Trophoblast cell (in vitro differentiated cells and primary cell): ENCODE measurements around the gene GNRHR.

ENCODE experiments used
- DNase-seq, 2 donors: peaks; one replicate each; pipeline ENCODE4 v3.0.0-alpha.2; 2016
- H2AFZ ChIP-seq: 2 replicates; pipeline ENCODE4 v1.6.1; 2013; ENCODE audit warnings: low read length, moderate library complexity, mild to moderate bottlenecking; ENCODE audit not compliant: insufficient read depth, poor library complexity
- H2AK5ac ChIP-seq: 2 replicates; pipeline ENCODE4 v1.6.1; 2013; ENCODE audit warnings: mild to moderate bottlenecking, low read length
- H2BK120ac ChIP-seq: 2 replicates; pipeline ENCODE4 v1.6.1; 2013; ENCODE audit warnings: low read length, mild to moderate bottlenecking, moderate library complexity; ENCODE audit not compliant: insufficient read depth, poor library complexity
- H2BK12ac ChIP-seq: 2 replicates; pipeline ENCODE4 v1.6.1; 2013; ENCODE audit warnings: mild to moderate bottlenecking, low read length, moderate library complexity
- H2BK5ac ChIP-seq: 2 replicates; pipeline ENCODE4 v1.6.1; 2013; ENCODE audit warnings: low read length, low read depth, moderate library complexity, mild to moderate bottlenecking; ENCODE audit not compliant: poor library complexity
- H3K14ac ChIP-seq: 2 replicates; pipeline ENCODE4 v1.6.1; 2013; ENCODE audit warnings: mild to moderate bottlenecking, low read length
- H3K18ac ChIP-seq: 2 replicates; pipeline ENCODE4 v1.6.1; 2013; ENCODE audit warnings: mild to moderate bottlenecking, low read length
- H3K23ac ChIP-seq: 2 replicates; pipeline ENCODE4 v1.6.1; 2013; ENCODE audit warnings: low read length
- H3K27ac ChIP-seq: 2 replicates; pipeline ENCODE4 v1.5.1; 2013; ENCODE audit warnings: low read depth, mild to moderate bottlenecking, inconsistent platforms, low read length, moderate library complexity
- H3K27me3 ChIP-seq: 2 replicates; pipeline ENCODE4 v1.6.1; 2013; ENCODE audit warnings: inconsistent platforms, mild to moderate bottlenecking, low read length, moderate library complexity; ENCODE audit not compliant: insufficient read depth
- H3K36me3 ChIP-seq, 2 experiments: 1 replicate in 1 of 2; 2 replicates in 1 of 2; pipeline ENCODE4 v1.6.1; 2013; ENCODE audit warnings: low read length in 2 of 2, mild to moderate bottlenecking in 2 of 2, moderate library complexity in 1 of 2; ENCODE audit not compliant: insufficient read depth in 2 of 2, control insufficient read depth in 1 of 2
- H3K4ac ChIP-seq: 2 replicates; pipeline ENCODE4 v1.6.1; 2013; ENCODE audit warnings: low read depth, mild to moderate bottlenecking, low read length, moderate library complexity
- H3K4me1 ChIP-seq, 2 experiments: 1 replicate in 1 of 2; 2 replicates in 1 of 2; pipeline ENCODE4 v1.6.1; 2013; ENCODE audit warnings: low read length in 2 of 2, mild to moderate bottlenecking in 2 of 2, moderate library complexity in 1 of 2; ENCODE audit not compliant: insufficient read depth in 2 of 2, control insufficient read depth in 1 of 2
- H3K4me2 ChIP-seq: 2 replicates; pipeline ENCODE4 v1.6.1; 2013; ENCODE audit warnings: inconsistent platforms, mild to moderate bottlenecking, low read length, moderate library complexity
- H3K4me3 ChIP-seq: 2 replicates; pipeline ENCODE4 v1.5.1; 2013; ENCODE audit warnings: mild to moderate bottlenecking, low read depth, low read length, inconsistent platforms
- H3K79me1 ChIP-seq: one replicate; pipeline ENCODE4 v1.6.1; 2013; ENCODE audit warnings: low read length
- H3K79me2 ChIP-seq: 2 replicates; pipeline ENCODE4 v1.6.1; 2013; ENCODE audit warnings: low read length, mild to moderate bottlenecking; ENCODE audit not compliant: control insufficient read depth, insufficient read depth, poor library complexity
- H3K9ac ChIP-seq: 2 replicates; pipeline ENCODE4 v1.6.1; 2013; ENCODE audit warnings: mild to moderate bottlenecking, low read length
- H3K9me3 ChIP-seq: 2 replicates; pipeline ENCODE4 v1.6.1; 2013; ENCODE audit warnings: low read depth, mild to moderate bottlenecking, control low read depth, inconsistent platforms, low read length; ENCODE audit not compliant: insufficient read depth
- H4K12ac ChIP-seq: 2 replicates; pipeline ENCODE4 v1.6.1; 2013; ENCODE audit warnings: low read depth, mild to moderate bottlenecking, low read length, moderate library complexity
- H4K8ac ChIP-seq: 2 replicates; pipeline ENCODE4 v1.6.1; 2013; ENCODE audit warnings: low read depth, mild to moderate bottlenecking, low read length, moderate library complexity
- H4K91ac ChIP-seq: one replicate; pipeline ENCODE4 v1.6.1; 2013; ENCODE audit warnings: low read depth, mild to moderate bottlenecking, low read length, moderate library complexity
- WGBS: extraction: QIAGEN DNeasy Blood & Tissue Kit; methylation state at CpG from one replicate; pipeline ENCODE4 v1.1.7; 2013; ENCODE audit warnings: missing lambda C conversion rate; ENCODE audit not compliant: insufficient read length, insufficient coverage; ENCODE audit errors: extremely low coverage; 5-methylcytosine and 5-hydroxymethylcytosine counted together

Gene GNRHR

DNA sequence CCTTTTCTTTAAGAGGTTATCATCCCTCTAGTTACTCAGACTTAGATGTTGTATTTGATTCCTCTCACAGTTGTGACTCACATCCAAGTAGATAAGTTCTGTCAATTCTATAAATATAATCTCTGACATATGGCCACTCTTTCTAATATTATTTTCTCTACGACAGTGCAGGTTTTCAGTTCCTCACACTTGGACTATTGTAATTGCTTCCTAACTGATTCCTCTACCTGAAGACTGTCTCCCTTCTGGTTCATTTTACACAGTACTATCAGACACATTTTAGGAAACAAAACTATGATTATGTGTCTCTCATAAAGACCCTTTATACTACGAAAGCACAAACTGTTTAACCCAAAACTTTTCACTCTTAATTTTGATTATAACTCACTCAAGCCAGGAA lies 31.3 kb upstream of the GNRHR start:
- Histone ChIP-seq H2AK5ac (no peak overlapping the region), H2BK12ac (no peak overlapping the region), H2AFZ (no peak overlapping the region), H4K8ac (no peak overlapping the region), H3K27me3 (no peaks in the 10 kb centered on the region), H3K14ac (no peak overlapping the region), H3K23ac (no peak overlapping the region), H3K27ac (no peak overlapping the region), H3K9me3 (no peaks in the 10 kb centered on the region), H4K12ac (no peak overlapping the region), H3K9ac (no peak overlapping the region), H3K4me1 (no peaks in the 10 kb centered on the region), H3K18ac (no peak overlapping the region), H2BK120ac (no peak overlapping the region), H3K4ac (no peak overlapping the region), H3K79me2 (no peaks in the 10 kb centered on the region), H3K79me1 (no peaks in the 10 kb centered on the region), H3K4me3 (no peak overlapping the region), H3K36me3 (no peaks in the 10 kb centered on the region), H4K91ac (no peak overlapping the region), H2BK5ac (no peak overlapping the region), H3K4me2 (no peak overlapping the region)
- WGBS = no CpG with 5 or more reads among the region's 2 CpGs
- DNase-seq = no peak

GRCh38 chr4:67779631-67780030 lies 25.4 kb upstream of the GNRHR start:
- Histone ChIP-seq H2BK120ac (no peak overlapping the region), H3K36me3 (no peaks in the 10 kb centered on the region), H3K4me2 (no peak overlapping the region), H3K23ac (no peak overlapping the region), H4K8ac (no peak overlapping the region), H3K4me3 (no peak overlapping the region), H3K18ac (no peak overlapping the region), H3K79me1 (no peaks in the 10 kb centered on the region), H3K4ac (no peak overlapping the region), H3K79me2 (no peaks in the 10 kb centered on the region), H3K27me3 (no peaks in the 10 kb centered on the region), H2BK5ac (no peak overlapping the region), H3K27ac (no peak overlapping the region), H4K91ac (no peak overlapping the region), H4K12ac (no peak overlapping the region), H3K9ac (no peak overlapping the region), H2AK5ac (no peak overlapping the region), H2BK12ac (no peak overlapping the region), H2AFZ (no peak overlapping the region), H3K14ac (no peak overlapping the region), H3K4me1 (no peaks in the 10 kb centered on the region), H3K9me3 (no peaks in the 10 kb centered on the region)
- no peak for DNase-seq
- no CpG with 5 or more reads among the region's 2 CpGs for WGBS

- H3K4me2 ChIP-seq = no peak overlapping the region
- no peak overlapping the region for H4K8ac ChIP-seq
- H3K79me2 ChIP-seq = no peaks in the 10 kb centered on the region
- H2AFZ ChIP-seq = no peak overlapping the region
- H3K27ac ChIP-seq = no peak overlapping the region
- H3K18ac ChIP-seq = no peak overlapping the region
- H3K27me3 ChIP-seq = no peaks in the 10 kb centered on the region
- no peak for DNase-seq
- H4K12ac ChIP-seq = no peak overlapping the region
- no peak overlapping the region for H3K14ac ChIP-seq
- H3K4me3 ChIP-seq = no peak overlapping the region
- H3K9ac ChIP-seq = no peak overlapping the region
- no peaks in the 10 kb centered on the region for H3K79me1 ChIP-seq
- no peak overlapping the region for H3K23ac ChIP-seq
- WGBS = no CpG with 5 or more reads among the region's 1 CpG
- no peak overlapping the region for H2BK12ac ChIP-seq
- H3K9me3 ChIP-seq = no peaks in the 10 kb centered on the region
- H3K36me3 ChIP-seq = no peaks in the 10 kb centered on the region
- no peak overlapping the region for H2BK120ac ChIP-seq
- no peak overlapping the region for H2AK5ac ChIP-seq
- no peaks in the 10 kb centered on the region for H3K4me1 ChIP-seq
- H4K91ac ChIP-seq = no peak overlapping the region
- no peak overlapping the region for H2BK5ac ChIP-seq
- no peak overlapping the region for H3K4ac ChIP-seq
Observed at GRCh38 chr4:67776746-67777145, 22.6 kb upstream of the GNRHR start.

DNA sequence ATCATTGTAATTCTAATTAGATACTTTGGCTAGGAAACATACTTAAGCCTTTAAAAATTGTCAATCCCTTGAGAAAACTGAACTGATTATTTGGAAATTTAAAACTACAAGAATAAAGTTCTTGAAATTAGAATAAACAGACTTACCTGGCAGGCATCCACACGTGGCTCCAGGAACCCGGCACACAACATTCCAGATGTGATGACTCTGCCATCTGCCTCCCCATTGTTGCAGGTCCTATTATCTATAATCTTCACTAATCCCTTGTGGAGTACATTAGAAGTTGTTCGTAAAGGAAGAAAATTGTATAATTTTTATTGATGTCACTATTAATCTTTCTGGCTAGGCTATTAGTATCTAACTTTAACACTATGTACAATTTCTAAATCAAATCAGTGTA lies 16.2 kb upstream of the GNRHR start:
- Histone ChIP-seq H3K4ac (no peak overlapping the region), H3K14ac (no peak overlapping the region), H2BK120ac (no peak overlapping the region), H3K79me1 (no peaks in the 10 kb centered on the region), H2BK5ac (no peak overlapping the region), H3K18ac (no peak overlapping the region), H3K36me3 (no peaks in the 10 kb centered on the region), H3K27ac (no peak overlapping the region), H3K9ac (no peak overlapping the region), H4K91ac (no peak overlapping the region), H4K12ac (no peak overlapping the region), H3K9me3 (no peaks in the 10 kb centered on the region), H2AK5ac (no peak overlapping the region), H3K79me2 (no peaks in the 10 kb centered on the region), H3K23ac (no peak overlapping the region), H4K8ac (no peak overlapping the region), H3K27me3 (no peaks in the 10 kb centered on the region), H2BK12ac (no peak overlapping the region), H3K4me2 (no peak overlapping the region), H3K4me3 (no peak overlapping the region), H2AFZ (no peak overlapping the region), H3K4me1 (no peaks in the 10 kb centered on the region)
- no CpG with 5 or more reads among the region's 3 CpGs for WGBS
- DNase-seq = peak; percentile 47 to 66
